ENCODE data around the gene PLD3. TPM values are rescaled to one million over a fixed set of nuclear protein-coding genes. Genes with fewer than 3 reads are reported as not detected.
"Not testable (repeated sequence)": the region's sequence is repeated elsewhere in the genome, so short reads cannot be mapped to it uniquely, and the experiment has no call there.

Gene PLD3
- total RNA-seq, 1 donor from 2014 or later, result 227 TPM

DNA sequence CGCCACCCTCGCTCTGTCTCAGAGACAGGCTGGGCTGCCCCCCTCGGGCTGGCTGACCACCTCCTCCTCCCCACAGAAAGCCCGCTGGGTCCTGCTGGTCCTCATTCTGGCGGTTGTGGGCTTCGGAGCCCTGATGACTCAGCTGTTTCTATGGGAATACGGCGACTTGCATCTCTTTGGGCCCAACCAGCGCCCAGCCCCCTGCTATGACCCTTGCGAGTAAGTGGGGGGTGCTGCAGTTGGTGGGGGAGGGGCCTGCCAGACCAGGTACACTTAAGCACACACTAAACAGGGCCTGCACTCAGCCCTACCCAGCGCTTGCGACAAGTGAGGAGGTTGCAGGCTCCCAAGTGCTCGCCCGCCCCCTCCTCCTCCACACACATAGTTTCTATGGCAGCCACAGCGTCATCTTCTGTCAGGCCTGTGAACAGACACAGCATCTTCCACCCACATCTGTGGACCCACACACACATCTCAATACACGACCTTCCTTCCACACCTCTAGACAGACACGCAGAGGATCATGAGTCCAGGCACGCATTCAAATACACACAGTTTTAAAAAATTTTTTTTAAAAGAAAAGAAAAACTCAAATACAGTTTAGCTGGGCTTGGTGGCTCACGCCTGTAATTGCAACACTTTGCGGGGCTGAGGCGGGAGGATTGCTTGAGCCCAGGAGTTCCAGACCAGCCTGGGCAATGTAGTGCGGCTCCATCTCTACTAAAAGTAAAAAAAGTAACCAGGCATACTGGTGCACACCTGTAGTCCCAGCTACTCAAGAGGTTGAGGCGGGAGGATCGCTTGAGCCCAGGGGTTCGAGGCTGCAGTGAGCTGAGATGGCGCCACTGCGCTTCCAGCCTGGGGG lies 18.4 kb downstream of the PLD3 start:
- peak; percentile 14 for DNase-seq (ENCODE audit: low spot score)
- H3K27ac Mint-ChIP-seq (ENCODE audit: unreplicated experiment), result peak overlapping the region; percentile 8
- peaks cover 20% of the 10 kb centered on the region for H3K36me3 Mint-ChIP-seq (ENCODE audit: low read depth, unreplicated experiment)

DNA sequence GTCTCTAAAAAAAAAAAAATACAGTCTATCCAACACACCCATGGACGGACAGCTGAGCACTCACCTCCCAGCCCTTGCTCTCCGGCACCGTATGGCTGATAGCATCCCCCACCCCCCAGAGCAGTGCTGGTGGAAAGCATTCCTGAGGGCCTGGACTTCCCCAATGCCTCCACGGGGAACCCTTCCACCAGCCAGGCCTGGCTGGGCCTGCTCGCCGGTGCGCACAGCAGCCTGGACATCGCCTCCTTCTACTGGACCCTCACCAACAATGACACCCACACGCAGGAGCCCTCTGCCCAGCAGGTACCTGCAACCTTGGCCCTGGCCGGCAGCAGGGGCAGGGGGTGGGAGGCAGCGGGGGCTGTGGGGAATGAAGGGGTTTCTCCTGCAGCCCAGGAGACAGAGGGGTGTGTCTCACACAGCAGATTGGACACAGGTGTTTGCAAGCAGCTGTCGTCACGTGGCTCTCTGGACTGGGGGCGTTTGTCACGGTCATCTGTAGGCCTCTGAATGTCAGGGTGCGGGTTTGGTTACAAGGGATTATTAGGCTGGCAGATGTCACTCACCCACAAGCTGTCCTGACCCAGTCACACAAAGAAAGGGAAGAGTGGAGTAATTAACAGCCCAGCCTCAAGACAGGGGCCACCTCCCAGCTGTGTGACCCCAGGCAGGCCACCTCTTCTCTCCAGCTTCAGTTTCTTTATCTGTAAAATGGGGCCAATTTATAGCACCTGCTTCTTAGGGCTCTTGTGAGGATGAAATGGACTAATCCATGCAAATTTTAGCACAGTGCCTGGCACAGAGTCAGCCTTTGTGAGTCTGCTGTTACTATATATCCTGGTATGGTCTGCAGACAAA lies 19.3 kb downstream of the PLD3 start:
- Mint-ChIP-seq H3K36me3 (ENCODE audit: low read depth, unreplicated experiment) (peaks cover 25% of the 10 kb centered on the region), H3K4me3 (ENCODE audit: unreplicated experiment) (no peak overlapping the region), H3K27ac (ENCODE audit: unreplicated experiment) (no peak overlapping the region), H3K9me3 (ENCODE audit: unreplicated experiment) (no peaks in the 10 kb centered on the region), H3K4me1 (ENCODE audit: unreplicated experiment) (peaks cover 18% of the 10 kb centered on the region), H3K27me3 (ENCODE audit: unreplicated experiment) (peaks cover 8% of the 10 kb centered on the region)
- TF ChIP-seq, protein P1, sequence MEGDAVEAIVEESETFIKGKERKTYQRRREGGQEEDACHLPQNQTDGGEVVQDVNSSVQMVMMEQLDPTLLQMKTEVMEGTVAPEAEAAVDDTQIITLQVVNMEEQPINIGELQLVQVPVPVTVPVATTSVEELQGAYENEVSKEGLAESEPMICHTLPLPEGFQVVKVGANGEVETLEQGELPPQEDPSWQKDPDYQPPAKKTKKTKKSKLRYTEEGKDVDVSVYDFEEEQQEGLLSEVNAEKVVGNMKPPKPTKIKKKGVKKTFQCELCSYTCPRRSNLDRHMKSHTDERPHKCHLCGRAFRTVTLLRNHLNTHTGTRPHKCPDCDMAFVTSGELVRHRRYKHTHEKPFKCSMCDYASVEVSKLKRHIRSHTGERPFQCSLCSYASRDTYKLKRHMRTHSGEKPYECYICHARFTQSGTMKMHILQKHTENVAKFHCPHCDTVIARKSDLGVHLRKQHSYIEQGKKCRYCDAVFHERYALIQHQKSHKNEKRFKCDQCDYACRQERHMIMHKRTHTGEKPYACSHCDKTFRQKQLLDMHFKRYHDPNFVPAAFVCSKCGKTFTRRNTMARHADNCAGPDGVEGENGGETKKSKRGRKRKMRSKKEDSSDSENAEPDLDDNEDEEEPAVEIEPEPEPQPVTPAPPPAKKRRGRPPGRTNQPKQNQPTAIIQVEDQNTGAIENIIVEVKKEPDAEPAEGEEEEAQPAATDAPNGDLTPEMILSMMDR (IDR thresholded peaks at IDR 0.05; ENCODE audit: unreplicated experiment), result no peak
- DNase-seq (ENCODE audit: low spot score), result no peak

More for the DNA sequence above, 18.4 kb downstream of the PLD3 start:
- TF ChIP-seq, protein P1 (IDR thresholded peaks at IDR 0.05; ENCODE audit: unreplicated experiment), result no peak
- Mint-ChIP-seq H3K9me3 (ENCODE audit: unreplicated experiment) (no peaks in the 10 kb centered on the region), H3K4me3 (ENCODE audit: unreplicated experiment) (peak overlapping the region; percentile 76), H3K27me3 (ENCODE audit: unreplicated experiment) (peaks cover 11% of the 10 kb centered on the region), H3K4me1 (ENCODE audit: unreplicated experiment) (peaks cover 18% of the 10 kb centered on the region)

DNA sequence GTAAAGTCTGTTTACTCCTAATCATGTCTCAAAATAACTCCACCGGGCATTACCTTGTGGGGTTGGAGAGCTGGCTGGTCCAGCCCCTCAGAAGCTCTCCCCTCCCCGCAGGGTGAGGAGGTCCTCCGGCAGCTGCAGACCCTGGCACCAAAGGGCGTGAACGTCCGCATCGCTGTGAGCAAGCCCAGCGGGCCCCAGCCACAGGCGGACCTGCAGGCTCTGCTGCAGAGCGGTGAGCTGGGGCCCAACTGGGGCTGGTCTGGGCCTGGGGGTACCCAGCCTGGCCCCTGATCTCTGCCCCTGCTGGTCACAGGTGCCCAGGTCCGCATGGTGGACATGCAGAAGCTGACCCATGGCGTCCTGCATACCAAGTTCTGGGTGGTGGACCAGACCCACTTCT lies 21.3 kb downstream of the PLD3 start:
- TF ChIP-seq, protein P1 (IDR thresholded peaks at IDR 0.05; ENCODE audit: unreplicated experiment), result no peak
- DNase-seq (ENCODE audit: low spot score), result no peak
- Mint-ChIP-seq H3K27me3 (ENCODE audit: unreplicated experiment) (peaks cover 11% of the 10 kb centered on the region), H3K4me1 (ENCODE audit: unreplicated experiment) (peaks cover 22% of the 10 kb centered on the region), H3K36me3 (ENCODE audit: low read depth, unreplicated experiment) (peaks cover 32% of the 10 kb centered on the region), H3K27ac (ENCODE audit: unreplicated experiment) (no peak overlapping the region), H3K9me3 (ENCODE audit: unreplicated experiment) (no peaks in the 10 kb centered on the region), H3K4me3 (ENCODE audit: unreplicated experiment) (peak overlapping the region; percentile 63)

DNA sequence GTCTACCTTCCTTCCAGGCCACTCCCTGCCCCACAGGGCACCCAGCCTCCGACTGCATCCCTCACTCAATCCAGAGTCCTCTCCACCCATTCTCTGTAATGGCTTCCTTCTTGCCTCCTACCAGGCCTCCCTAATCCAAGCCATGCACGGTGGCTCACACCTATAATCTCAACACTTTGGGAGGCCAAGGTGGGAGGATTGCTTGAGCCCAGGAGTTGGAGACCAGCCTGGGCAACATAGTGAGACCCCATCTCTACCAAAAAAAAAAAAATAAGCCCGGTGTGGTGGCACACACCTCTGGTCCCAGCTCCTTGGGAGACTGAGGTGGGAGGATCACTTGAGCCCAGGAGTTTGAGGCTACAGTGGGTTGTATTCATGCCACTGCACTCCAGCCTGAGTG lies 21.8 kb downstream of the PLD3 start:
- DNase-seq (ENCODE audit: low spot score); H3K9me3 Mint-ChIP-seq (ENCODE audit: unreplicated experiment): not testable (repeated sequence)
- H3K27me3 Mint-ChIP-seq (ENCODE audit: unreplicated experiment), result peaks cover 13% of the 10 kb centered on the region

DNA sequence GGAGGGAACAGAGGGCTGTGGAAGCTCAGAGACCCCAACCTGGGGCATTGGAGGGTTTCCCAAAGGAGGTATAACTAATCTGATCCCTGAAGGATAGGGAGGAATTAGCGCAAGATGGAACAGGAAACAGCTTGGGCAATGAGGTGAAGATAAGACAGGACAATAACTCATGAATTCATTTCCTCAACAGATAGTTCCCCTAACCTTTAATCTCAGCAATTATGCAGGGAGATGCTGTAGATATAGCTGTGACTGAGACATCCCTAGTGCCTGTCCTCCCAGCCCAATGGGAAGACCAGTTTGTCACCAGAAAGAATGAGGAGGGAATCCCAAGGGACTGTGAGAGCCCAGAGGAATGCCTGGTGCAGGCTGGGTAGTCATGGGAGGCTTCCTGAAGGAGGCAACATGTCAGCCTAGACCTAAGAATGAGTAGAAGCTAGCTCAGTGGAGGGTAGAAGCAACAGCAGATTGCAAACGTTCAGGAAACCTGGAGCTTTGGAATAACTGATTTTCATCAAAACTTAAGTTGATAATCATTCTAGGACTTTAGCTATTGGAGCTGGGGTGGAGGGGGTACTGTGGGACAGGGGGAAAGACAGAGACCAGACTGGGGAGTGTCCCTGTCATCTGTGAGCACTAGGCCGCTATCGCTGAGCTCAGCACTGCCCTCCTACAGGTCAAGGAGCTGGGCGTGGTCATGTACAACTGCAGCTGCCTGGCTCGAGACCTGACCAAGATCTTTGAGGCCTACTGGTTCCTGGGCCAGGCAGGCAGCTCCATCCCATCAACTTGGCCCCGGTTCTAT lies 22.7 kb downstream of the PLD3 start:
- Mint-ChIP-seq H3K36me3 (ENCODE audit: low read depth, unreplicated experiment) (peaks cover 30% of the 10 kb centered on the region), H3K9me3 (ENCODE audit: unreplicated experiment) (no peaks in the 10 kb centered on the region), H3K4me3 (ENCODE audit: unreplicated experiment) (no peak overlapping the region), H3K27ac (ENCODE audit: unreplicated experiment) (peak overlapping the region; percentile 30), H3K27me3 (ENCODE audit: unreplicated experiment) (peaks cover 14% of the 10 kb centered on the region), H3K4me1 (ENCODE audit: unreplicated experiment) (peaks cover 29% of the 10 kb centered on the region)
- no peak for DNase-seq (ENCODE audit: low spot score)
- TF ChIP-seq, protein P1 (IDR thresholded peaks at IDR 0.05; ENCODE audit: unreplicated experiment), result no peak

More for the DNA sequence above, 21.8 kb downstream of the PLD3 start:
- Mint-ChIP-seq H3K36me3 (ENCODE audit: low read depth, unreplicated experiment) (peaks cover 30% of the 10 kb centered on the region), H3K4me3 (ENCODE audit: unreplicated experiment) (peak overlapping the region; percentile 63), H3K4me1 (ENCODE audit: unreplicated experiment) (peaks cover 25% of the 10 kb centered on the region)
- not testable (repeated sequence) for H3K27ac Mint-ChIP-seq (ENCODE audit: unreplicated experiment)
